BJ (cell line): ENCODE results near the gene PNPLA2. TPM values are rescaled to one million over a fixed set of nuclear protein-coding genes. Genes with fewer than 3 reads are reported as not detected.

ENCODE experiments used
- CTCF ChIA-PET: fragments of 350-600 bp; formaldehyde crosslinking; extraction: SDS; loops from one replicate; lab custom pipeline; 2021; ENCODE audit warnings: antibody characterized with exemption, inconsistent platforms; lab: Yijun Ruan, JAX
- POLR2A ChIA-PET: fragments of 300-600 bp; sonication (Branson Sonifier 250); formaldehyde crosslinking; extraction: SDS; loops from one replicate; lab custom pipeline; 2021; ENCODE audit warnings: antibody characterized with exemption; lab: Charles Lee
- DNase-seq: peaks from one replicate; pipeline ENCODE4 v3.0.0-alpha.2; 2011; ENCODE audit warnings: low read depth
- H3K27me3 ChIP-seq: 2 replicates; pipeline ENCODE4 v1.6.0; 2011; ENCODE audit warnings: low read length; ENCODE audit not compliant: control insufficient read depth, insufficient read depth
- H3K36me3 ChIP-seq: 2 replicates; pipeline ENCODE4 v1.5.1; 2011; ENCODE audit warnings: low read length; ENCODE audit not compliant: control insufficient read depth, insufficient read depth
- H3K4me3 ChIP-seq: 2 replicates; pipeline ENCODE4 v1.5.1; 2011; ENCODE audit warnings: low read depth, mild to moderate bottlenecking, control low read depth, low read length
- CTCF ChIP-seq: IDR thresholded peaks from 2 replicates; pipeline ENCODE4 v1.5.1; 2011; ENCODE audit warnings: low read depth, mild to moderate bottlenecking, control low read depth, inconsistent platforms, low read length, moderate library complexity; ENCODE audit not compliant: insufficient read depth
- polyA plus RNA-seq: library from polyadenylated mRNA; depleted of rRNA; stranded (reverse); fragments of >200 nt; gene quantifications from 2 replicates; pipeline ENCODE4 v1.2.3, GENCODE V29; 2011

Gene PNPLA2
- polyA plus RNA-seq, 1 experiment: 53.1 TPM

- Histone ChIP-seq H3K36me3 (peaks cover 23% of the 10 kb centered on the region), H3K4me3 (no peak overlapping the region), H3K27me3 (no peaks in the 10 kb centered on the region)
- POLR2A ChIA-PET: interaction anchor here (0.6 kb wide), 1 partner anchor 27 kb away, joined by 3 read pairs; the partner anchor contains the start of gene TSPAN4
- no peak for DNase-seq
- CTCF ChIA-PET: no interaction called here
- no peak for TF ChIP-seq CTCF
Measured at GRCh38 chr11:815675-816432, 2.9 kb upstream of the PNPLA2 start.

DNA sequence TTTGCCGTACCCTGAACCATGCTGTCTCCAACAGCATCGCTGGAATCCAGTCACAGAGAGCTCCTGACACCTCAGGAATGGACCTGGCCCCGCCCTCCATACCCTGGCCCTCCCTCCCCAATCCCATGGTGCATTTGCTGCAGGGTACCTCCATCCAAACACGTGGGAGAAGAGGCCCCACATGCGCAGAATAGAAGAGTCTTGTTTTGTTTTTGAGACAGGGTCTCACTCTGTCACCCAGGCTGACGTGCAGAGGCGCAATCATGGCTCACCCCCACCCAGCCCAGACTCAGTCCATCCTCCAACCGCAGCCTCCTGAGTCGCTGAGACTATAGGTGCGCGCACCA, 2.3 kb upstream of the PNPLA2 start:
- Histone ChIP-seq H3K27me3 (no peaks in the 10 kb centered on the region), H3K36me3 (peaks cover 22% of the 10 kb centered on the region), H3K4me3 (no peak overlapping the region)
- CTCF ChIA-PET: no interaction called here
- POLR2A ChIA-PET: interaction anchor here (0.6 kb wide), 1 partner anchor 26 kb away, joined by 3 read pairs; the partner anchor contains the start of gene TSPAN4
- TF ChIP-seq CTCF: no peak
- no peak for DNase-seq

- Histone ChIP-seq H3K4me3 (peak overlapping the region; percentile 83), H3K27me3 (no peaks in the 10 kb centered on the region), H3K36me3 (peaks cover 16% of the 10 kb centered on the region)
- ChIA-PET CTCF (interaction anchor here (1.0 to 1.9 kb wide), 8 partner anchors 10 to 250 kb away, joined by 3 to 8 read pairs (median 4); no protein-coding TSS in a partner anchor), POLR2A (interaction anchor here (0.7 to 2.1 kb wide), 6 partner anchors 8 to 330 kb away, joined by 3 to 32 read pairs (median 8); partner anchors contain the start of genes CD151, RPLP2 and TSPAN4)
- TF ChIP-seq CTCF: peak; percentile 12; the same call in 1 of the 2 replicates
- DNase-seq: no peak
Measured at GRCh38 chr11:819129-819931, 616 bp downstream of the PNPLA2 start.

GRCh38 chr11:819943-820649, 1.4 kb downstream of the PNPLA2 start:
- DNase-seq: no peak
- peak overlapping the region; percentile 83 for H3K4me3 ChIP-seq
- CTCF ChIA-PET: interaction anchor here (1.0 to 1.9 kb wide), 5 partner anchors 10 to 251 kb away, joined by 3 to 8 read pairs (median 3); no protein-coding TSS in a partner anchor
- POLR2A ChIA-PET: interaction anchor here (0.6 to 2.1 kb wide), 3 partner anchors 11 to 24 kb away, joined by 4 to 32 read pairs (median 24); partner anchors contain the start of genes RPLP2 and TSPAN4
- H3K36me3 ChIP-seq: peaks cover 24% of the 10 kb centered on the region
- TF ChIP-seq CTCF: no peak
- no peaks in the 10 kb centered on the region for H3K27me3 ChIP-seq
